Vagina (tissue), 2 donors: ENCODE measurements around the gene GATAD2B.
A peak's percentile ranks its signal among the peaks of the same experiment; 100 is the strongest.

Experiments used
- CTCF ChIP-seq, 3 experiments: fragments of 450-650 bp in 2 of 3; fragments of 200-600 bp in 1 of 3; sonication (generic) in 1 of 3; IDR thresholded peaks; one replicate each; pipeline ENCODE4 v1.5.1; 2017 to 2019; ENCODE audit warnings: antibody characterized with exemption in 3 of 3, mild to moderate bottlenecking in 2 of 3, moderate library complexity in 2 of 3
- POLR2A ChIP-seq, 2 donors: fragments of 450-650 bp; IDR thresholded peaks; one replicate each; pipeline ENCODE4 v1.6.1; 2017; ENCODE audit warnings: antibody characterized with exemption in 2 of 2, mild to moderate bottlenecking in 2 of 2, moderate library complexity in 2 of 2
- POLR2AphosphoS5 ChIP-seq, 2 donors: sonication (generic); formaldehyde crosslinking; IDR thresholded peaks; one replicate each; pipeline ENCODE4 v1.9.0; 2017; ENCODE audit warnings: antibody characterized with exemption in 2 of 2, mild to moderate bottlenecking in 2 of 2, low read depth in 1 of 2; ENCODE audit not compliant: insufficient read depth in 1 of 2

GRCh38 chr1:153790313-153790965, 132.3 kb downstream of the GATAD2B start:
- TF ChIP-seq CTCF (IDR thresholded peaks at IDR 0.05) (no peak), POLR2AphosphoS5 (IDR thresholded peaks at IDR 0.05; ENCODE audit: insufficient read depth in 1 of 2, low read depth in 1 of 2) (peak; percentile 86 to 89), POLR2A (IDR thresholded peaks at IDR 0.05) (peak in 1 of 2 donors; percentile 15)
